ENCODE measurements around the gene RALGAPA2. TPM values are rescaled to one million over a fixed set of nuclear protein-coding genes. Genes with fewer than 3 reads are reported as not detected.

Gene RALGAPA2
- total and polyA plus RNA-seq, 2 experiments from 2014 or later = 13.1 to 43.4 TPM

DNA sequence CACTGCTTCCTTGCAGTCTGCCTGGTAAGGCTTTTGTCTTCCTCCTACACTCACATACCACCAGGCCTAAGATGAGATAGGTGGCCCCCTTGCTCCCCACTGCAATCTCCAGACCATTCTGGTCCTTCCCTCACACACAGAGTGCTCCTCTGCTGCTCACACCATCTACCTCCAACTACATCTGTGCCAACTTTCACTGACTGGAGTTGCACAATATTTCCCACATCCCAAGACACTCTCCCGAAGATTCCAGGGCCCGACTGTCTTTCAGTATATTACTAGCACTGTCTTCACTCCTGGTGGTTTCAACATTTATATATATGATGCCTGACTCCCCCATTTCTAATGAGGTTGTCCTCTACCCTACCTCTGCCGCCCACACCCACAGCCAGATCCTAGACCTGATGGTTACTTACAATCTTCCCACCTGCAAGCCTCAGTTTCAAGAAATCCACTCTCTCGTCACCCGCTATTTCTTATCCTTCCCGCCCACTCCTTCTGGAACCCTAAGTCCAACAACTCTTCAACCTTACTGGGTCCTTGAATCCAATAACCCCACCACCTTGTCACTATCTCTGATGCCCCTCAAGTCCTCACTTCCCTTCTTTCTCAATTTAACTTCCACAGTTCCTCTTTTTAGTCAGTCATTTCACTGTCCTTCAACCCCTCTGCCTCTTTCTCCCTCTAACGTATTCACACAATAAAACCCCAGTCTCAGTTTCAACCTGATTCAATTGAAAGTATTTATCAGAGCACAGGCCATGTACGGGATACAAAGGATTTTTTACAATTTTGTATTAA, 21.6 kb downstream of the RALGAPA2 start (continued):
- TF ChIP-seq, protein P1, sequence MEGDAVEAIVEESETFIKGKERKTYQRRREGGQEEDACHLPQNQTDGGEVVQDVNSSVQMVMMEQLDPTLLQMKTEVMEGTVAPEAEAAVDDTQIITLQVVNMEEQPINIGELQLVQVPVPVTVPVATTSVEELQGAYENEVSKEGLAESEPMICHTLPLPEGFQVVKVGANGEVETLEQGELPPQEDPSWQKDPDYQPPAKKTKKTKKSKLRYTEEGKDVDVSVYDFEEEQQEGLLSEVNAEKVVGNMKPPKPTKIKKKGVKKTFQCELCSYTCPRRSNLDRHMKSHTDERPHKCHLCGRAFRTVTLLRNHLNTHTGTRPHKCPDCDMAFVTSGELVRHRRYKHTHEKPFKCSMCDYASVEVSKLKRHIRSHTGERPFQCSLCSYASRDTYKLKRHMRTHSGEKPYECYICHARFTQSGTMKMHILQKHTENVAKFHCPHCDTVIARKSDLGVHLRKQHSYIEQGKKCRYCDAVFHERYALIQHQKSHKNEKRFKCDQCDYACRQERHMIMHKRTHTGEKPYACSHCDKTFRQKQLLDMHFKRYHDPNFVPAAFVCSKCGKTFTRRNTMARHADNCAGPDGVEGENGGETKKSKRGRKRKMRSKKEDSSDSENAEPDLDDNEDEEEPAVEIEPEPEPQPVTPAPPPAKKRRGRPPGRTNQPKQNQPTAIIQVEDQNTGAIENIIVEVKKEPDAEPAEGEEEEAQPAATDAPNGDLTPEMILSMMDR (conservative IDR thresholded peaks at IDR 0.05; ENCODE audit: low read depth in 2 of 2) = no peak
- TF ChIP-seq EZH2 (IDR thresholded peaks at IDR 0.05; ENCODE audit: low read depth, unreplicated experiment) = no peak
- no peak for TF ChIP-seq CREB1 (CRISPR knock-in tag; IDR thresholded peaks at IDR 0.05; ENCODE audit: low read depth)
- TF ChIP-seq NANOG (IDR thresholded peaks at IDR 0.05; ENCODE audit: borderline replicate concordance) = no peak
- TF ChIP-seq, protein P2, sequence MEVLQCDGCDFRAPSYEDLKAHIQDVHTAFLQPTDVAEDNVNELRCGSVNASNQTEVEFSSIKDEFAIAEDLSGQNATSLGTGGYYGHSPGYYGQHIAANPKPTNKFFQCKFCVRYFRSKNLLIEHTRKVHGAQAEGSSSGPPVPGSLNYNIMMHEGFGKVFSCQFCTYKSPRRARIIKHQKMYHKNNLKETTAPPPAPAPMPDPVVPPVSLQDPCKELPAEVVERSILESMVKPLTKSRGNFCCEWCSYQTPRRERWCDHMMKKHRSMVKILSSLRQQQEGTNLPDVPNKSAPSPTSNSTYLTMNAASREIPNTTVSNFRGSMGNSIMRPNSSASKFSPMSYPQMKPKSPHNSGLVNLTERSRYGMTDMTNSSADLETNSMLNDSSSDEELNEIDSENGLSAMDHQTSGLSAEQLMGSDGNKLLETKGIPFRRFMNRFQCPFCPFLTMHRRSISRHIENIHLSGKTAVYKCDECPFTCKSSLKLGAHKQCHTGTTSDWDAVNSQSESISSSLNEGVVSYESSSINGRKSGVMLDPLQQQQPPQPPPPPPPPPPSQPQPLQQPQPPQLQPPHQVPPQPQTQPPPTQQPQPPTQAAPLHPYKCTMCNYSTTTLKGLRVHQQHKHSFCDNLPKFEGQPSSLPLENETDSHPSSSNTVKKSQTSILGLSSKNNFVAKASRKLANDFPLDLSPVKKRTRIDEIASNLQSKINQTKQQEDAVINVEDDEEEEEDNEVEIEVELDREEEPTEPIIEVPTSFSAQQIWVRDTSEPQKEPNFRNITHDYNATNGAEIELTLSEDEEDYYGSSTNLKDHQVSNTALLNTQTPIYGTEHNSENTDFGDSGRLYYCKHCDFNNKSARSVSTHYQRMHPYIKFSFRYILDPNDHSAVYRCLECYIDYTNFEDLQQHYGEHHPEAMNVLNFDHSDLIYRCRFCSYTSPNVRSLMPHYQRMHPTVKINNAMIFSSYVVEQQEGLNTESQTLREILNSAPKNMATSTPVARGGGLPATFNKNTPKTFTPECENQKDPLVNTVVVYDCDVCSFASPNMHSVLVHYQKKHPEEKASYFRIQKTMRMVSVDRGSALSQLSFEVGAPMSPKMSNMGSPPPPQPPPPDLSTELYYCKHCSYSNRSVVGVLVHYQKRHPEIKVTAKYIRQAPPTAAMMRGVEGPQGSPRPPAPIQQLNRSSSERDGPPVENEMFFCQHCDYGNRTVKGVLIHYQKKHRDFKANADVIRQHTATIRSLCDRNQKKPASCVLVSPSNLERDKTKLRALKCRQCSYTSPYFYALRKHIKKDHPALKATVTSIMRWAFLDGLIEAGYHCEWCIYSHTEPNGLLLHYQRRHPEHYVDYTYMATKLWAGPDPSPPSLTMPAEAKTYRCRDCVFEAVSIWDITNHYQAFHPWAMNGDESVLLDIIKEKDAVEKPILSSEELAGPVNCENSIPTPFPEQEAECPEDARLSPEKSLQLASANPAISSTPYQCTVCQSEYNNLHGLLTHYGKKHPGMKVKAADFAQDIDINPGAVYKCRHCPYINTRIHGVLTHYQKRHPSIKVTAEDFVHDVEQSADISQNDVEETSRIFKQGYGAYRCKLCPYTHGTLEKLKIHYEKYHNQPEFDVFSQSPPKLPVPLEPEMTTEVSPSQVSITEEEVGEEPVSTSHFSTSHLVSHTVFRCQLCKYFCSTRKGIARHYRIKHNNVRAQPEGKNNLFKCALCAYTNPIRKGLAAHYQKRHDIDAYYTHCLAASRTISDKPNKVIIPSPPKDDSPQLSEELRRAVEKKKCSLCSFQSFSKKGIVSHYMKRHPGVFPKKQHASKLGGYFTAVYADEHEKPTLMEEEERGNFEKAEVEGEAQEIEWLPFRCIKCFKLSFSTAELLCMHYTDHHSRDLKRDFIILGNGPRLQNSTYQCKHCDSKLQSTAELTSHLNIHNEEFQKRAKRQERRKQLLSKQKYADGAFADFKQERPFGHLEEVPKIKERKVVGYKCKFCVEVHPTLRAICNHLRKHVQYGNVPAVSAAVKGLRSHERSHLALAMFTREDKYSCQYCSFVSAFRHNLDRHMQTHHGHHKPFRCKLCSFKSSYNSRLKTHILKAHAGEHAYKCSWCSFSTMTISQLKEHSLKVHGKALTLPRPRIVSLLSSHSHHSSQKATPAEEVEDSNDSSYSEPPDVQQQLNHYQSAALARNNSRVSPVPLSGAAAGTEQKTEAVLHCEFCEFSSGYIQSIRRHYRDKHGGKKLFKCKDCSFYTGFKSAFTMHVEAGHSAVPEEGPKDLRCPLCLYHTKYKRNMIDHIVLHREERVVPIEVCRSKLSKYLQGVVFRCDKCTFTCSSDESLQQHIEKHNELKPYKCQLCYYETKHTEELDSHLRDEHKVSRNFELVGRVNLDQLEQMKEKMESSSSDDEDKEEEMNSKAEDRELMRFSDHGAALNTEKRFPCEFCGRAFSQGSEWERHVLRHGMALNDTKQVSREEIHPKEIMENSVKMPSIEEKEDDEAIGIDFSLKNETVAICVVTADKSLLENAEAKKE (CRISPR knock-in tag; IDR thresholded peaks at IDR 0.05) = no peak

DNA sequence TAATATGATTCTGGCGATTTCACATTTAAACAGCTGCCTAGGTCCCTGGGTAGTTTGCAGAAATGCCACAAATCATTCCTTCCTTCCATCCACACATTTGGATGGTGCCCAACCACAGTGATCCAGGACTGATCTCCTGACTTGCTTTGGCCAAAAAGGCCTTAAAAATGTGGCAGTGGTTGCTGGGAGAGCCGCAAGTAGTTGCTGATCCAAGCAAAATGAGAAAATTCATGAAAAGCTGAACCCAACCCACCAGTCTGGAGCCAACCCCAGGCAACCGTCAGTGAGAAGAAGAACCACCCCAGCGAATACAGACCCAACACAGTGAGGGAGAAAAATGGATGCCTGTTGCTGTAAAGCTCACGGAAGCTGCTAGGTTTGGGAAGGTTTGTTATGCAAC, 25.1 kb downstream of the RALGAPA2 start:
- Histone ChIP-seq H3K4me3 (no peak overlapping the region), H3K27ac (ENCODE audit: low read depth) (no peak overlapping the region), H3K79me2 (replicated peaks; ENCODE audit: insufficient read depth) (peaks cover 92% of the 10 kb centered on the region), H3K4me2 (no peak overlapping the region), H3K27me3 (ENCODE audit: insufficient read depth) (no peaks in the 10 kb centered on the region), H3K9me2 (ENCODE audit: insufficient read depth) (no peaks in the 10 kb centered on the region), H4K20me1 (replicated peaks; ENCODE audit: insufficient read depth) (peaks cover 16% of the 10 kb centered on the region), H3F3A (replicated peaks; ENCODE audit: low read depth) (no peaks in the 10 kb centered on the region), H3K36me3 (ENCODE audit: insufficient read depth) (no peaks in the 10 kb centered on the region), H2AFZ (no peak overlapping the region), H3K4me1 (ENCODE audit: insufficient read depth) (peaks cover 7% of the 10 kb centered on the region; the same call in 1 of the 2 replicates)
- H3K36me3 Mint-ChIP-seq (ENCODE audit: low read depth) = no peaks in the 10 kb centered on the region
- DNase-seq (ENCODE audit: low spot score) = no peak
- H3K4me1 Mint-ChIP-seq = peaks cover 14% of the 10 kb centered on the region
- no peak for ATAC-seq
- no peak overlapping the region for H3K27ac Mint-ChIP-seq
- no peaks in the 10 kb centered on the region for H3K27me3 Mint-ChIP-seq (ENCODE audit: insufficient read depth, low read depth, poor library complexity)
- H3K4me3 Mint-ChIP-seq = no peak overlapping the region
- H3K9me3 Mint-ChIP-seq = no peaks in the 10 kb centered on the region
- TF ChIP-seq EZH2 (IDR thresholded peaks at IDR 0.05; ENCODE audit: low read depth, unreplicated experiment) (no peak), EZH2phosphoT487 (IDR thresholded peaks at IDR 0.05; ENCODE audit: unreplicated experiment) (no peak), ZNF114 (CRISPR knock-in tag; IDR thresholded peaks at IDR 0.05) (no peak)
- TF ChIP-seq, protein P3, sequence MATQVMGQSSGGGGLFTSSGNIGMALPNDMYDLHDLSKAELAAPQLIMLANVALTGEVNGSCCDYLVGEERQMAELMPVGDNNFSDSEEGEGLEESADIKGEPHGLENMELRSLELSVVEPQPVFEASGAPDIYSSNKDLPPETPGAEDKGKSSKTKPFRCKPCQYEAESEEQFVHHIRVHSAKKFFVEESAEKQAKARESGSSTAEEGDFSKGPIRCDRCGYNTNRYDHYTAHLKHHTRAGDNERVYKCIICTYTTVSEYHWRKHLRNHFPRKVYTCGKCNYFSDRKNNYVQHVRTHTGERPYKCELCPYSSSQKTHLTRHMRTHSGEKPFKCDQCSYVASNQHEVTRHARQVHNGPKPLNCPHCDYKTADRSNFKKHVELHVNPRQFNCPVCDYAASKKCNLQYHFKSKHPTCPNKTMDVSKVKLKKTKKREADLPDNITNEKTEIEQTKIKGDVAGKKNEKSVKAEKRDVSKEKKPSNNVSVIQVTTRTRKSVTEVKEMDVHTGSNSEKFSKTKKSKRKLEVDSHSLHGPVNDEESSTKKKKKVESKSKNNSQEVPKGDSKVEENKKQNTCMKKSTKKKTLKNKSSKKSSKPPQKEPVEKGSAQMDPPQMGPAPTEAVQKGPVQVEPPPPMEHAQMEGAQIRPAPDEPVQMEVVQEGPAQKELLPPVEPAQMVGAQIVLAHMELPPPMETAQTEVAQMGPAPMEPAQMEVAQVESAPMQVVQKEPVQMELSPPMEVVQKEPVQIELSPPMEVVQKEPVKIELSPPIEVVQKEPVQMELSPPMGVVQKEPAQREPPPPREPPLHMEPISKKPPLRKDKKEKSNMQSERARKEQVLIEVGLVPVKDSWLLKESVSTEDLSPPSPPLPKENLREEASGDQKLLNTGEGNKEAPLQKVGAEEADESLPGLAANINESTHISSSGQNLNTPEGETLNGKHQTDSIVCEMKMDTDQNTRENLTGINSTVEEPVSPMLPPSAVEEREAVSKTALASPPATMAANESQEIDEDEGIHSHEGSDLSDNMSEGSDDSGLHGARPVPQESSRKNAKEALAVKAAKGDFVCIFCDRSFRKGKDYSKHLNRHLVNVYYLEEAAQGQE (IDR thresholded peaks at IDR 0.05; ENCODE audit: unreplicated experiment) = no peak
